ENCODE measurements around the gene GABARAP.

Gene GABARAP

DNA sequence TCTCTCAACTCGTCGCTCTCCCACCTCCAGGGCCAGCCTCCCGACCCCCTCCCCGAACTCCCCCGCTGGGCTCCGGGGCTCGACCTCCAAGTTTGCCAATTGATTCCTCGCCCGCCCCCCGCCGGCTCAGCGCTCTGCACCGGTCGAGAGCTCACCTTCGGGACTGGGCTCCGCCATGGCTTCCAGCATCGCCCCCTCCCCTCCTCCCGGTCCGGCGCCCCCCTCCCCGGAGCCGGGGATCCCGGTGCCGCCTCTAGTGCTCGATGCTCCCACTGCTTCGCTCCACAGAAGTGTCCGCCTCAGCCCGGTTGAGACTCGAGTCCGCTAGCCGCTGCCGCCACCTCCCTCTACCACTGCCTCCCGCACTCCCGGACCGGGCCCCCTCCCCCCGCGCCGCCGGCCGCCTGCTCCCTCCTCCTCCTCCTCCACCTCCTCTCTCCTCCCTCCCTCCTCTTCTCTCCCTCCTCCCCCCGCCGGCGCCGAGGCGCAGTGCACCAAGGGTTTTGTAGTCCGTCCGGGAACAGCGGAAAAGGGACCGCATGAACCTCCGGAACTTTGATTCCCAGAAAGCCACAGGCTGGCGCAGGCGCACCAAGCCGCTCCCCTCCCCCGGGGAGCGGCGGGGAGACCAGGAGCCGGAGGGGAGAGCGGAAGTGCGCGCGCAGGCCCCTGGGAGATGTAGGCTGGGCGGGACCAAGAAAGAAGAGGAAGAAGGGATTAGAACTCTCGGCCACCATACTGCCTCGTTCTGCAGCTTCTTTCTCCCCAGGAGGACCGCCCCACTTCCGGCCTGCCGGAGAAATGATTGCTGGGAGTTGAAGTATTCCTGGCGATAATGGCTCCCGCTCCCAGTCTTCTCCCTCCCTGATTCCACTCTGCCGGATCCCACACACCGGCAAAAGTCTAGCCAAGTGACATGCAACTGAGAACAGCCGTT is 2.9 kb downstream of the GABARAP start, which contains the start of gene PHF23:
Gene PHF23, minus strand, starts transcription at position 367 of the 937 bp plus-strand sequence. Its CDS starts 178 bp downstream, at position 189.
- peak; percentile 100 for DNase-seq

DNA sequence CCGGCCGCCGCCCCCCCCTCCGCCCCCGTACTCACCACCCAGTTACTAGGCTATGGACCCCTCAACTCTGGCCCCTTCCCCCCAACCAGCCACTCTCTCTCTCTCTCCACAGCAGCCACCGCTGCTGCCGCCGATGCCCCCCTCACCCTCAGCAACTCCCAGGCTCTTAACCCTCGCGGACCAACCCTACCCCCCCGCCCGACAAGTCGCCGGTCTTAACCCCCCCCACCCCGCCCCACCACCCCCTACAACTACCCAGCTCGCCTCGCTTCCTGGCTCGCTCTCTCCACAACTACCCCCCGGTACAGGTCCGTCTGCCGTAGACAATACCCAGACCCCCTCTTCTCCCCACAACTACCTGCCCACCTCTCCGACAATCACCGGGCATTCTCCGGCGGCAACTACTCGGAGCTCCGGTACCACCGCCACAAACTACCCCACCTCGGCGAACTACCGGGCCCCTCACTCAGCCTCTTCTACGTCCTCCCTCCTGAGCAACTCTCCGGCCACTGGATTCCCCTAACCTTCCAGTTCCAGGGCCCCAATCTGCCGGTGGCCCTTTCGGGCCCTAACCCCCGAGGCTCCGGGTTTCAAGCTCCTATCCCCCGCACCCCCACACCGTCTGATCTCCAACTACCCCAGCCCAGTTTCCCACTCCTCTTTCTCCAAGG is 3.7 kb downstream of the GABARAP start:
- no peak for DNase-seq

GRCh38 chr17:7237761-7238419 is 4.4 kb downstream of the GABARAP start:
- DNase-seq: peak; percentile 91

- no peak for DNase-seq
Observed at GRCh38 chr17:7237266-7237760, 4.9 kb downstream of the GABARAP start.

DNA sequence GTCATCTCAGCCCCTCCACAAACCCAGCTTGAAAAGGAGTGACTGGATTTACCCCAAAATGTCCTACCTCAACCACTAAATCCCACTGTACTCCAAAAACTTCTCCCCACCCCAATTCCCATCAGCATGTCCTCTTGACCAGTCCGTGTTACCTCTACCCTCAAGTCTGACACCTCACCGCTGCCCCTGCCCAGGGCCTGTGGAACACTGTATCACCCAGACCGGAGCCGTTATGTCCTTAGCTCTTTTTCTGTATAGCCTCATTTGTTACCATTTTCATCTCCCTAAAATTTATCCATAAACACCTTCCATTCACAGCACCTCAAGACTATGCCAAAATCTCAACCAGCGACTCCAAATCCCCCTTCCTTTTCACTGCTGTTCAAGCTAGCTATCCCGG is 5.4 kb downstream of the GABARAP start:
- no peak for DNase-seq

- no peak for DNase-seq
Observed at GRCh38 chr17:7235693-7236665, 6.3 kb downstream of the GABARAP start.

- DNase-seq: peak; percentile 97
Observed at GRCh38 chr17:7234083-7234951, 7.9 kb downstream of the GABARAP start, which contains the start of gene DVL2. Gene DVL2 (minus strand): TSS chr17:7234517. CDS start chr17:7234262, 255 bp downstream.

GRCh38 chr17:7233701-7234082 is 8.6 kb downstream of the GABARAP start:
- DNase-seq: no peak

DNA sequence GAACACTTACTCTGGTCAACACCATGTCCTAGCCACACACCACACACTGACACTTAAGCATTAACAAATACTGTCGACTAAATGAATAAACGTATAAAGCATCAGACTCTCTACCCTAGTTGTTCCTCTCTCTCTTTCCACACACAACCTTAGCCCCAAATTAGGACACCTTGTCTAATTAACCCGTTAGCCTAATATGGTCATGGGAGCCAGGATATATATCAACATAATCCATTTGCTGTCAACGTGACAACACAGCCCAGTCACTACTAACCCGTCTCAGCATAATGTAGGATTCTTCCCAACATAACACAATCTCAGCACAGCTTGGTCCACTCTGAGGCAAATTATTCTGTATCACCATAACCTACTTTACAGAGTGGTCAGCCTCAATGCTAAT is 10.1 kb downstream of the GABARAP start:
- no peak for DNase-seq

DNA sequence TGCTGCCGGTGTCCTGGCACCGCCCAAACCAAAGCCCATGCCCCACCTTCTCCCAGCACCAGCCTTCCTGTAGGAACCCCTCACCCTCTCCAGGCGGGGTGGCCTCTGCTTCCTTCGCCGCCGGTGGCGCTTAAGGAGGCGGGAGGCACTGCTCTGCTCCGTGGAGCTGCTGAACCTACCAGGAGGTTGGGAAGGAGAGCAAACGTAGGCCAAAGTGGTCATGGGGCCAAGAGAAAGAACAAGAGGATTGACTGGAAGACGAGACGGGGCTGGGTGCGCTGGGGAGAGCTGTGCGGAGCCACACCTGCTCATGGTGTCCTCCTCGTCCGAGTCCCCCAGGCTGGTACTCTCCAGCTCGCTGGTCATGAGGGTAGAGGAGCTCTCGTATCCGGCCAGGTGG is 12.7 kb downstream of the GABARAP start:
- DNase-seq: no peak

DNA sequence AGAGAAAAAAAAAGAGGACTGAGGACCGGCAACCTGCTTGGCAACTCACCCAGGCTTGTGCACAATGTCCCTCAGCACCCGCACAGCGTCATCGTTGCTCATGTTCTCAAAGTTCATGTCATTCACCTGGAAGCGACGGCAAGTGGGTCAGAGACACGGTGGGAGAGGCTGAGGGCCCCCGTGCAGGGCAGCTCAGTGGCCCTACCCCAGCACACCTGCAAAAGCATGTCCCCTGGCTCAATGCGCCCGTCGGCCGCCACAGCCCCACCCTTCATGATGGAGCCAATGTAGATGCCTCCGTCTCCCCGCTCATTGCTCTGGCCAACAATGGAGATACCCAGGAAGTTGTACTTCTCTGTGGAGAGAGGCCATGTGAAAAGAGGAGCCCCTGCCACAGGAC is 13.3 kb downstream of the GABARAP start:
- DNase-seq: no peak

GRCh38 chr17:7226721-7227710 is 15.2 kb downstream of the GABARAP start:
- no peak for DNase-seq

DNA sequence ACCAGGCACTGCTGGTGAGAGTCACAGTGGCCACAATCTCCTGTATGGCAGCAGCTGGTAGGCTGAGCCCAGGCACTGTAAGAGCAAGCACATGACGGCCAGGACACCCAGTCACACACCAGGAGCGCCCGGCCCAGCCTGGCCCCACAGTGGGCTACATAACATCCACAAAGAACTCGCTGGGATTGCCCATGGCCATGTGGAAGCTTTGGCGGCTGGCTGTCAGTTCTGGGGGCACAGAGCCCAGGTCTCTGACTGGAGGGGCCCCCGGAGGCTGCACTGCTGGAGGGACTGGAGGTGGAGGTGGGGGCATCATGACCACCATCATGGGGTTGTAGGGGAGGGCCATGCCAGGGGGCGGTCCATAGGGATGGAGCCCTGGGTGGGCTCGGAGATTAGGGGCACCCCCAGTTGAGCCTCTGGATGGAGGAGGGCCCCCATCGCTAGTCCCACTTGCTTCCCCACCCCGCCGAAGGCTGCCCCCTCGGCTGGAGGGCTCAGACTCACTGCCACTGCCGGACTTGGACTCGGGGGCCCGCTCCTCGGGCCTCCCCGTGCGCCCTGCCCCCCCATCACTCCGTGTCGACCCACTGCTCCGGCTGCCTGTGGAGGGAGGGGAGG is 16.4 kb downstream of the GABARAP start:
- DNase-seq: no peak

DNA sequence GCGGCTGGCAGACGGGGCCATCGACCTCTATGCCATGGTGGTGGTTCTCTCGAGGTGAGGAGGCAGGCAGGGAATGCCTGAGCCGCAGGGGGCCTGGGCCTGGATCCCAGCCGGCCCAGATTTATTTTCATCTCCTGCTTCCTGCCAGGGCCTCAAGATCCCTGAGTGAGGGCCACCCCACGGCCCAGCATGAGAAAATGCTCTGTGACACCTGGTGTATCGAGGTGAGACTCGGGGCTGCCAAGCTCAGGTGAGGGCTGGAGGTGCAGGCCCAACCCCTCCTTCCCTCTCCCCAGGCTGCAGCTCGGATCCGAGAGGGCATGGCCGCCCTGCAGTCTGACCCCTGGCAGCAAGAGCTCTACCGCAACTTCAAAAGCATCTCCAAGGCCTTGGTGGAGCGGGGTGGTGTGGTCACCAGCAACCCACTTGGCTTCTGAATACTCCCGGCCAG is 17.6 kb downstream of the GABARAP start:
- no peak for DNase-seq

DNA sequence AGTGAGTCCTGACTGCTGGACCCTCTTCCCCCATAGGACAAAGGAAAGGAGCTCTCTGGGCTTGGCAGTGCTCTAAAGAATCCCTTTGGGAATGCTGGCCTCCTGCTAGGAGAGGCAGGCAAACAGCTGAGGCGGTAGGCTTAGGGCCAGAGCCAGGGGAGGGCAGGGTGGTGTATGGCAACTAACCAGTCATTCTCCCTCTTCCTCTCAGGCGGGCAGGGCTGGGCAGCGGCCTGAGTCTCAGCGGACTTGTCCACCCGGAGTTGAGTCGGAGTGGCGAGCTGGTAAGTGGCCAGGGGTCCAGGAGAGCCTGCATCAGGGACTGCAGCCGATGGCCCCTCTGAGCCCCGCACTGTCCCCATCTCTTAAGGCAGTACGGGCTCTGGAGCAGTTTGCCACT is 18.1 kb downstream of the GABARAP start:
- DNase-seq: no peak

DNA sequence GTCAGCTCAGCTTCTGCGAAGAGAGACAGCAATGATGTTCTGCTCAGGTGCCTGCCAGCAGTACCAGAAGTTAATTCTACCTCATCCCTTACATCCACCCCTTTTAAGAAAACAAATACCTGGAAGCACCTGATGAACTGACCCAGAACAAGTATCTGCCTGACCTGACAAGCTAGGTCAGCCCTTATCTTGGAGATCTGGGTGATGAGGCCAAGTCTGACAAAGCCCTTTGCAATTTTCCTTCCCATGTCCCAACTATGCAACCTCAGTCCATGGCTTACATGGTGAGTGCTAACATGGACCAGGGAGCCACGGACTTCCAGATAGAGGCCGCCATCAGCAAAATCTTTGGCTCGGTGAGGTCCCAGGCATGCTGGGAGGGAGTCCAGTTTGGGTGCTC is 18.9 kb downstream of the GABARAP start:
- no peak for DNase-seq

DNA sequence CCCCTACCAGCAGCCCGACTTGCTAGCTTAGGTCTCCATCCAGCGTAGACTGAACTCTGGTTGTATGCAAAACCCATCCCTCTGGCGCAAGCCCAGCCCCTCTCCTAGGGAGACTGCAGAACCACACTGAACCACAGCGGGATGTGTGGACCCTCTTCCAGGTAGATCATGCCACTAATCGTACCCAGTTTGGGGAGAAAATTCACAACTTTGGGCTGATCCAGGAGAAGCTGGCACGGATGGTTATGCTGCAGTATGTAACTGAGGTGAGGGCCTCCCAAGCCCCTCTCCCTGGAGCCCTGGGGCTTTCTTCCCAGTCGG is 19.3 kb downstream of the GABARAP start:
- DNase-seq: no peak

- no peak for DNase-seq
Observed at GRCh38 chr17:7222093-7222971, 19.9 kb downstream of the GABARAP start.

All from activated CD4-positive, alpha-beta T cell treated with anti-CD3 and anti-CD28 coated beads, Interleukin-10, Interleukin-2, amounts not matched to agents 100 ng/mL and 50 ng/mL, durations not matched to agents 16 hours and 8 hours (primary cell).